Brain microvascular endothelial cell (primary cell): Measurements from ENCODE around the gene DDIT4.
A peak's percentile ranks its signal among the peaks of the same experiment; 100 is the strongest.

Experiments used
- DNase-seq: peaks from one replicate; pipeline ENCODE4 v3.0.0-alpha.2; 2020
- H3K27ac ChIP-seq: fragments of 250-450 bp; sonication (Bioruptor Pico); 2 replicates; pipeline ENCODE4 v1.5.1; 2020; ENCODE audit warnings: mild to moderate bottlenecking, moderate library complexity
- H3K27me3 ChIP-seq: fragments of 250-450 bp; sonication (Bioruptor Pico); replicated peaks from 2 replicates; pipeline ENCODE4 v1.5.1; 2020; ENCODE audit warnings: mild to moderate bottlenecking
- H3K36me3 ChIP-seq: fragments of 250-450 bp; sonication (Bioruptor Pico); replicated peaks from 2 replicates; pipeline ENCODE4 v1.5.1; 2020; ENCODE audit warnings: mild to moderate bottlenecking
- H3K4me3 ChIP-seq: 2 replicates; pipeline ENCODE4 v1.5.1; 2011; ENCODE audit warnings: low read depth, mild to moderate bottlenecking, control low read depth, low read length, moderate library complexity
- CTCF ChIP-seq: IDR thresholded peaks from 2 replicates; pipeline ENCODE4 v1.5.1; 2011; ENCODE audit warnings: low read depth, mild to moderate bottlenecking, moderate library complexity, low read length, control low read depth, inconsistent platforms; ENCODE audit errors: missing control alignments
- in situ Hi-C: cut with HindIII; loops from 2 replicates; pipeline ENCODE4 v1.10.0; 2017; ENCODE audit warnings: low sequenced_read_pairs, low pct_ligation_motif_present

Gene DDIT4

GRCh38 chr10:72322030-72322279, 48.2 kb downstream of the DDIT4 start:
- TF ChIP-seq CTCF: no peak
- peak overlapping the region; percentile 97 for H3K27ac ChIP-seq
- no peaks in the 10 kb centered on the region for H3K36me3 ChIP-seq
- H3K4me3 ChIP-seq: no peak overlapping the region
- DNase-seq: no peak
- H3K27me3 ChIP-seq: no peaks in the 10 kb centered on the region
- in situ Hi-C loops: no loop called here

- H3K27me3 ChIP-seq: no peaks in the 10 kb centered on the region
- no peaks in the 10 kb centered on the region for H3K36me3 ChIP-seq
- peak; percentile 51 for DNase-seq
- H3K27ac ChIP-seq: peak overlapping the region; percentile 97
- in situ Hi-C loops: no loop called here
- no peak overlapping the region for H3K4me3 ChIP-seq
- no peak for TF ChIP-seq CTCF
These were observed 48.7 kb downstream of the DDIT4 start for GRCh38 chr10:72322280-72323058.

GRCh38 chr10:72323108-72323749, 49.5 kb downstream of the DDIT4 start:
- no peak overlapping the region for H3K4me3 ChIP-seq
- H3K27me3 ChIP-seq: no peaks in the 10 kb centered on the region
- no peak overlapping the region for H3K27ac ChIP-seq
- H3K36me3 ChIP-seq: no peaks in the 10 kb centered on the region
- no peak for DNase-seq
- in situ Hi-C loops: no loop called here
- no peak for TF ChIP-seq CTCF

GRCh38 chr10:72323771-72324191, 50.1 kb downstream of the DDIT4 start:
- no peak for DNase-seq
- no peak overlapping the region for H3K4me3 ChIP-seq
- no peak overlapping the region for H3K27ac ChIP-seq
- no peak for TF ChIP-seq CTCF
- H3K36me3 ChIP-seq: no peaks in the 10 kb centered on the region
- H3K27me3 ChIP-seq: no peaks in the 10 kb centered on the region
- in situ Hi-C loops: no loop called here
